GM23338 (cell line): Measurements from ENCODE around the gene CDK10. TPM values are rescaled to one million over a fixed set of nuclear protein-coding genes. Genes with fewer than 3 reads are reported as not detected.
A peak's percentile ranks its signal among the peaks of the same experiment; 100 is the strongest.

Source experiments
- ATAC-seq: fragments of 200-7000 bp; cut with Tn5 transposase; 3 replicates; pipeline ENCODE4 v1.9.1; 2020
- DNase-seq: peaks from one replicate; pipeline ENCODE4 v3.0.0-alpha.2; 2015; ENCODE audit warnings: low spot score
- H2AFZ ChIP-seq: fragments of 200-600 bp; sonication (generic); 2 replicates; pipeline ENCODE4 v1.8.0; 2016; ENCODE audit warnings: antibody characterized with exemption, mild to moderate bottlenecking, moderate library complexity
- H3F3A ChIP-seq: fragments of 200-600 bp; sonication (generic); replicated peaks from 2 replicates; pipeline ENCODE4 v1.8.0; 2017; ENCODE audit warnings: antibody characterized with exemption, mixed run types, low read depth
- H3K27ac ChIP-seq: fragments of 200-600 bp; sonication (generic); 2 replicates; pipeline ENCODE4 v1.6.1; 2016; ENCODE audit warnings: low read depth
- H3K27me3 ChIP-seq: fragments of 200-600 bp; sonication (generic); 2 replicates; pipeline ENCODE4 v1.8.0; 2016; ENCODE audit warnings: mild to moderate bottlenecking, mixed run types, moderate library complexity; ENCODE audit not compliant: insufficient read depth
- H3K36me3 ChIP-seq: fragments of 200-600 bp; sonication (generic); 2 replicates; pipeline ENCODE4 v1.8.0; 2016; ENCODE audit warnings: mild to moderate bottlenecking; ENCODE audit not compliant: insufficient read depth
- H3K4me1 ChIP-seq: fragments of 200-600 bp; sonication (generic); 2 replicates; pipeline ENCODE4 v1.8.0; 2016; ENCODE audit warnings: mild to moderate bottlenecking, moderate library complexity; ENCODE audit not compliant: insufficient read depth
- H3K4me2 ChIP-seq: fragments of 200-600 bp; sonication (generic); 2 replicates; pipeline ENCODE4 v1.7.1; 2017; ENCODE audit warnings: mixed run types
- H3K4me3 ChIP-seq: fragments of 200-600 bp; sonication (generic); 2 replicates; pipeline ENCODE4 v1.6.1; 2016; ENCODE audit warnings: mixed run types
- H3K79me2 ChIP-seq: fragments of 200-600 bp; sonication (generic); replicated peaks from 2 replicates; pipeline ENCODE4 v1.8.0; 2017; ENCODE audit warnings: mild to moderate bottlenecking; ENCODE audit not compliant: insufficient read depth
- H3K9me2 ChIP-seq: fragments of 200-600 bp; sonication (generic); 2 replicates; pipeline ENCODE4 v1.8.0; 2017; ENCODE audit not compliant: insufficient read depth
- H4K20me1 ChIP-seq: fragments of 200-600 bp; sonication (generic); replicated peaks from 2 replicates; pipeline ENCODE4 v1.8.0; 2017; ENCODE audit warnings: mild to moderate bottlenecking; ENCODE audit not compliant: insufficient read depth
- H3K27ac Mint-ChIP-seq: 2 replicates; pipeline ENCODE4 v1.8.0; 2020; ENCODE audit warnings: inconsistent platforms, mild to moderate bottlenecking, moderate library complexity, mixed read lengths
- H3K27me3 Mint-ChIP-seq: 3 replicates; pipeline ENCODE4 v1.8.0; 2022; ENCODE audit warnings: low read depth, mild to moderate bottlenecking, moderate library complexity, mixed read lengths, inconsistent platforms; ENCODE audit not compliant: insufficient read depth, poor library complexity
- H3K36me3 Mint-ChIP-seq: 3 replicates; pipeline ENCODE4 v1.8.0; 2021; ENCODE audit warnings: low read depth, mild to moderate bottlenecking, inconsistent platforms, moderate library complexity, mixed read lengths
- H3K4me1 Mint-ChIP-seq: 3 replicates; pipeline ENCODE4 v1.8.0; 2020; ENCODE audit warnings: mild to moderate bottlenecking, inconsistent platforms, mixed read lengths
- H3K4me3 Mint-ChIP-seq: 3 replicates; pipeline ENCODE4 v1.8.0; 2021; ENCODE audit warnings: moderate library complexity, mild to moderate bottlenecking, inconsistent platforms, mixed read lengths
- H3K9me3 Mint-ChIP-seq: 3 replicates; pipeline ENCODE4 v1.8.0; 2020; ENCODE audit warnings: moderate library complexity, mild to moderate bottlenecking, inconsistent platforms, mixed read lengths
- EZH2 ChIP-seq: fragments of 200-600 bp; sonication (generic); IDR thresholded peaks from one replicate; pipeline ENCODE4 v1.8.0; 2017; ENCODE audit warnings: antibody characterized with exemption, mild to moderate bottlenecking, low read depth; ENCODE audit not compliant: unreplicated experiment
- EZH2phosphoT487 ChIP-seq: fragments of 200-600 bp; sonication (generic); IDR thresholded peaks from one replicate; pipeline ENCODE4 v1.8.1; 2018; ENCODE audit warnings: antibody characterized with exemption; ENCODE audit not compliant: unreplicated experiment
- JUNB ChIP-seq: IDR thresholded peaks from one replicate; pipeline ENCODE4 v1.6.1; 2016; ENCODE audit warnings: antibody characterized with exemption; ENCODE audit not compliant: unreplicated experiment
- NANOG ChIP-seq: IDR thresholded peaks from 2 replicates; pipeline ENCODE4 v1.6.1; 2016; ENCODE audit warnings: antibody characterized with exemption, borderline replicate concordance
- POLR2AphosphoS5 ChIP-seq: IDR thresholded peaks from 2 replicates; pipeline ENCODE4 v1.6.1; 2016; ENCODE audit warnings: antibody characterized with exemption, low read depth
- STAT1 ChIP-seq: IDR thresholded peaks from one replicate; pipeline ENCODE4 v1.6.1; 2016; ENCODE audit warnings: antibody characterized with exemption; ENCODE audit not compliant: unreplicated experiment
- ZNF331 ChIP-seq: fragments of 250-450 bp; sonication (Bioruptor Pico); IDR thresholded peaks from 2 replicates; pipeline ENCODE4 v1.5.0; 2020; ENCODE audit warnings: low read depth, mild to moderate bottlenecking, moderate library complexity
- polyA plus RNA-seq: library from polyadenylated mRNA; unstranded; fragments of >200 nt; fragmentation: Nextera tagmentation; extraction: Ambion mirVana; gene quantifications from 2 replicates; pipeline ENCODE4 v1.2.1, GENCODE V29; 2016
- total RNA-seq: library from RNA; depleted of rRNA; stranded (reverse); fragments of >200 nt; shearing (Covaris generic); gene quantifications from 2 replicates; pipeline ENCODE4 v1.2.3, GENCODE V29; 2014
- TF ChIP-seq, protein P1 (sequence below): IDR thresholded peaks from 2 replicates; pipeline ENCODE4 v1.6.1; 2016; ENCODE audit warnings: antibody characterized with exemption
- TF ChIP-seq, protein P2 (sequence below): fragments of 250-450 bp; sonication (Bioruptor Pico); IDR thresholded peaks from 2 replicates; pipeline ENCODE4 v1.5.0; 2020; ENCODE audit warnings: mild to moderate bottlenecking, moderate library complexity

The CDK10 gene
- total and polyA plus RNA-seq, 2 experiments from 2014 or later, result 64.6 to 88.0 TPM

DNA sequence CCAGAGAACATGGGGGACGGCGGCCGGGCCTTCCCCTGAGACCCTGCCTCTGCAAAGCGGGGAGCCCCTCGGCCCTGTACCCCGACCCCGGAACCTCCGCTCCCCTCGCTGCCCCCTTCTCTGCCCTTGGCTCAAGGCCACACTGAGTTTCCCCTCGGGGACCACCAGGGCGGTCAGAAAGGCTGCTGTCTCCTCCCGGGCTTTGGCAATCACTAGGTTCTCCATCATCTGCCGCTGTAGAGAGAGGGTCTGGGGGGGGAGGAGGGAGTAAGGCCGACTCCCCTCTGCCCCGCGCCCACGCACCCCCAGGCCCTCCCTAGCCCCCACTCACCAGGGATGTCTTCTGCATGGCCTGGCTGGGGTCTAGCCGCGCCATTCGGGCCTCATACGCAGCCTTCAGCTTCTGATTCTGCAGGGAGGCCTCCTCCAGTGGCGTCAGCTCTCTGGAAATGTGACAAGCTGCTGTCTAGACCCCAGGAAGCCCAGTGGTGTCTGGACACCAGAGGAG is 25.8 kb downstream of the CDK10 start:
- H3K4me3 ChIP-seq, result peak overlapping the region; percentile 92
- DNase-seq, result no peak
- peaks cover 24% of the 10 kb centered on the region for H3K27me3 ChIP-seq
- H3K27me3 Mint-ChIP-seq, result peaks cover 32% of the 10 kb centered on the region
- peaks cover 20% of the 10 kb centered on the region for H4K20me1 ChIP-seq
- no peak overlapping the region for H3K27ac ChIP-seq
- H3K27ac Mint-ChIP-seq, result no peak overlapping the region
- peaks cover 8% of the 10 kb centered on the region for H3K4me1 ChIP-seq
- H3K4me2 ChIP-seq, result peak overlapping the region; percentile 88
- peaks cover 29% of the 10 kb centered on the region for H3K36me3 Mint-ChIP-seq
- H3K4me3 Mint-ChIP-seq, result peak overlapping the region; percentile 86
- TF ChIP-seq EZH2phosphoT487, result no peak
- no peak for TF ChIP-seq NANOG
- TF ChIP-seq STAT1, result no peak
- TF ChIP-seq, protein P1, sequence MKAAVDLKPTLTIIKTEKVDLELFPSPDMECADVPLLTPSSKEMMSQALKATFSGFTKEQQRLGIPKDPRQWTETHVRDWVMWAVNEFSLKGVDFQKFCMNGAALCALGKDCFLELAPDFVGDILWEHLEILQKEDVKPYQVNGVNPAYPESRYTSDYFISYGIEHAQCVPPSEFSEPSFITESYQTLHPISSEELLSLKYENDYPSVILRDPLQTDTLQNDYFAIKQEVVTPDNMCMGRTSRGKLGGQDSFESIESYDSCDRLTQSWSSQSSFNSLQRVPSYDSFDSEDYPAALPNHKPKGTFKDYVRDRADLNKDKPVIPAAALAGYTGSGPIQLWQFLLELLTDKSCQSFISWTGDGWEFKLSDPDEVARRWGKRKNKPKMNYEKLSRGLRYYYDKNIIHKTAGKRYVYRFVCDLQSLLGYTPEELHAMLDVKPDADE, result no peak
- no peak for TF ChIP-seq ZNF331 (CRISPR knock-in tag)
- TF ChIP-seq EZH2, result no peak
- peak overlapping the region; percentile 91 for H2AFZ ChIP-seq
- H3K36me3 ChIP-seq, result no peaks in the 10 kb centered on the region; the same call in 1 of the 2 replicates
- H3F3A ChIP-seq, result 0 out of 2 replicates have a peak, but pooled peaks cover 5% of the 10 kb centered on the region
- no peaks in the 10 kb centered on the region for H3K9me3 Mint-ChIP-seq
- H3K4me1 Mint-ChIP-seq, result peaks cover 10% of the 10 kb centered on the region
- H3K9me2 ChIP-seq, result no peaks in the 10 kb centered on the region
- peak; percentile 3 for ATAC-seq
- peaks cover 6% of the 10 kb centered on the region for H3K79me2 ChIP-seq

DNA sequence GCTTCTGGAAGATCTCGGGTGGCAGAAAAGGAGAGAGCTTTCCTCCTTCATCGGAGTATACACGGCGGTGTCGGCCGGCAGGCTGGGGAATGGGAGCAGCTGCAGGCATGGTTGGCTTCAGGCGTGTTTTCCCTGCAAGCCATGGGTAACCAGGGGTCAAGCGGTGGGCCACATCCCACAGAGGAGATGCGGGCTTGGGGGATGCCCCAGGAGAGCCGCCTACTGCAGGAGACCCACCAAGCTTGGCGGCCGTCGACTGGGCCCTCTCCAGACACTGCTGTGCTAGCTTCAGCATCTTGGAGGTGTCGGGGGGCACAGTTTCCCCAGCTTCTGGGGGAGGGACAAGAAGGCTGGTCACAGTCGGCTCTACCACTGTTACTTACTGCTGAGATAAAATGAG is 30.0 kb downstream of the CDK10 start:
- H3K79me2 ChIP-seq, result peaks cover 6% of the 10 kb centered on the region
- no peak for ATAC-seq
- Mint-ChIP-seq H3K36me3 (peaks cover 39% of the 10 kb centered on the region), H3K27ac (no peak overlapping the region), H3K9me3 (no peaks in the 10 kb centered on the region), H3K4me1 (peaks cover 12% of the 10 kb centered on the region), H3K4me3 (no peak overlapping the region), H3K27me3 (peaks cover 47% of the 10 kb centered on the region)
- H3K9me2 ChIP-seq, result no peaks in the 10 kb centered on the region
- H3K27ac ChIP-seq, result no peak overlapping the region
- no peak overlapping the region for H3K4me3 ChIP-seq
- H3K27me3 ChIP-seq, result peaks cover 51% of the 10 kb centered on the region
- H3K4me1 ChIP-seq, result peaks cover 4% of the 10 kb centered on the region
- peaks cover 20% of the 10 kb centered on the region for H4K20me1 ChIP-seq
- no peak overlapping the region for H2AFZ ChIP-seq
- no peak for DNase-seq
- H3K4me2 ChIP-seq, result no peak overlapping the region
- peaks cover 28% of the 10 kb centered on the region for H3F3A ChIP-seq
- H3K36me3 ChIP-seq, result no peaks in the 10 kb centered on the region; the same call in 1 of the 2 replicates
- TF ChIP-seq POLR2AphosphoS5 (no peak), ZNF331 (CRISPR knock-in tag) (no peak), NANOG (no peak), EZH2phosphoT487 (no peak), JUNB (no peak)
- TF ChIP-seq, protein P1, result no peak
- TF ChIP-seq, protein P2, sequence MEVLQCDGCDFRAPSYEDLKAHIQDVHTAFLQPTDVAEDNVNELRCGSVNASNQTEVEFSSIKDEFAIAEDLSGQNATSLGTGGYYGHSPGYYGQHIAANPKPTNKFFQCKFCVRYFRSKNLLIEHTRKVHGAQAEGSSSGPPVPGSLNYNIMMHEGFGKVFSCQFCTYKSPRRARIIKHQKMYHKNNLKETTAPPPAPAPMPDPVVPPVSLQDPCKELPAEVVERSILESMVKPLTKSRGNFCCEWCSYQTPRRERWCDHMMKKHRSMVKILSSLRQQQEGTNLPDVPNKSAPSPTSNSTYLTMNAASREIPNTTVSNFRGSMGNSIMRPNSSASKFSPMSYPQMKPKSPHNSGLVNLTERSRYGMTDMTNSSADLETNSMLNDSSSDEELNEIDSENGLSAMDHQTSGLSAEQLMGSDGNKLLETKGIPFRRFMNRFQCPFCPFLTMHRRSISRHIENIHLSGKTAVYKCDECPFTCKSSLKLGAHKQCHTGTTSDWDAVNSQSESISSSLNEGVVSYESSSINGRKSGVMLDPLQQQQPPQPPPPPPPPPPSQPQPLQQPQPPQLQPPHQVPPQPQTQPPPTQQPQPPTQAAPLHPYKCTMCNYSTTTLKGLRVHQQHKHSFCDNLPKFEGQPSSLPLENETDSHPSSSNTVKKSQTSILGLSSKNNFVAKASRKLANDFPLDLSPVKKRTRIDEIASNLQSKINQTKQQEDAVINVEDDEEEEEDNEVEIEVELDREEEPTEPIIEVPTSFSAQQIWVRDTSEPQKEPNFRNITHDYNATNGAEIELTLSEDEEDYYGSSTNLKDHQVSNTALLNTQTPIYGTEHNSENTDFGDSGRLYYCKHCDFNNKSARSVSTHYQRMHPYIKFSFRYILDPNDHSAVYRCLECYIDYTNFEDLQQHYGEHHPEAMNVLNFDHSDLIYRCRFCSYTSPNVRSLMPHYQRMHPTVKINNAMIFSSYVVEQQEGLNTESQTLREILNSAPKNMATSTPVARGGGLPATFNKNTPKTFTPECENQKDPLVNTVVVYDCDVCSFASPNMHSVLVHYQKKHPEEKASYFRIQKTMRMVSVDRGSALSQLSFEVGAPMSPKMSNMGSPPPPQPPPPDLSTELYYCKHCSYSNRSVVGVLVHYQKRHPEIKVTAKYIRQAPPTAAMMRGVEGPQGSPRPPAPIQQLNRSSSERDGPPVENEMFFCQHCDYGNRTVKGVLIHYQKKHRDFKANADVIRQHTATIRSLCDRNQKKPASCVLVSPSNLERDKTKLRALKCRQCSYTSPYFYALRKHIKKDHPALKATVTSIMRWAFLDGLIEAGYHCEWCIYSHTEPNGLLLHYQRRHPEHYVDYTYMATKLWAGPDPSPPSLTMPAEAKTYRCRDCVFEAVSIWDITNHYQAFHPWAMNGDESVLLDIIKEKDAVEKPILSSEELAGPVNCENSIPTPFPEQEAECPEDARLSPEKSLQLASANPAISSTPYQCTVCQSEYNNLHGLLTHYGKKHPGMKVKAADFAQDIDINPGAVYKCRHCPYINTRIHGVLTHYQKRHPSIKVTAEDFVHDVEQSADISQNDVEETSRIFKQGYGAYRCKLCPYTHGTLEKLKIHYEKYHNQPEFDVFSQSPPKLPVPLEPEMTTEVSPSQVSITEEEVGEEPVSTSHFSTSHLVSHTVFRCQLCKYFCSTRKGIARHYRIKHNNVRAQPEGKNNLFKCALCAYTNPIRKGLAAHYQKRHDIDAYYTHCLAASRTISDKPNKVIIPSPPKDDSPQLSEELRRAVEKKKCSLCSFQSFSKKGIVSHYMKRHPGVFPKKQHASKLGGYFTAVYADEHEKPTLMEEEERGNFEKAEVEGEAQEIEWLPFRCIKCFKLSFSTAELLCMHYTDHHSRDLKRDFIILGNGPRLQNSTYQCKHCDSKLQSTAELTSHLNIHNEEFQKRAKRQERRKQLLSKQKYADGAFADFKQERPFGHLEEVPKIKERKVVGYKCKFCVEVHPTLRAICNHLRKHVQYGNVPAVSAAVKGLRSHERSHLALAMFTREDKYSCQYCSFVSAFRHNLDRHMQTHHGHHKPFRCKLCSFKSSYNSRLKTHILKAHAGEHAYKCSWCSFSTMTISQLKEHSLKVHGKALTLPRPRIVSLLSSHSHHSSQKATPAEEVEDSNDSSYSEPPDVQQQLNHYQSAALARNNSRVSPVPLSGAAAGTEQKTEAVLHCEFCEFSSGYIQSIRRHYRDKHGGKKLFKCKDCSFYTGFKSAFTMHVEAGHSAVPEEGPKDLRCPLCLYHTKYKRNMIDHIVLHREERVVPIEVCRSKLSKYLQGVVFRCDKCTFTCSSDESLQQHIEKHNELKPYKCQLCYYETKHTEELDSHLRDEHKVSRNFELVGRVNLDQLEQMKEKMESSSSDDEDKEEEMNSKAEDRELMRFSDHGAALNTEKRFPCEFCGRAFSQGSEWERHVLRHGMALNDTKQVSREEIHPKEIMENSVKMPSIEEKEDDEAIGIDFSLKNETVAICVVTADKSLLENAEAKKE, result no peak
